ENCODE results near the gene RAD51B.

DNA sequence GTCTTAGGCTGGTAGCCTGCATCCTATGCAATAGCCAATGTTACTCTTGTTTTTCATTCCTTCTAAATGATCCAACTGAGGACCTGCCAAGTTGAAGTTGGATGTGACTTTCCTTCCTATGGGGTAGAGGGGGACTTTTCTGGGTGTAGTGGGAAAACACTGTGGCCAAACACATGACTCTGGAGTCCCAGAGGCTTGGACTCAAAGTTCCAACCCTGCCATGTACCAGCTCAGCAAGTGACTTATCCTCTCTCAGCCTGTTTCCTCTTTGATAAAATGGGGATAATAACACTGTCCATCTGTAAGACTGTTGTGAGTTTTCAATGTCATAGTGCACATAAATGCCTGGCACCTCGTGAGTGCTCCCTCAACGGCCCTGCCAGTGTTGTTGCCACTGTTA lies 876.3 kb downstream of the RAD51B start:
- TF ChIP-seq POLR2AphosphoS5 (IDR thresholded peaks at IDR 0.05) (no peak), POLR2A (IDR thresholded peaks at IDR 0.05) (no peak), EP300 (IDR thresholded peaks at IDR 0.05) (no peak)
- TF ChIP-seq, protein P1, sequence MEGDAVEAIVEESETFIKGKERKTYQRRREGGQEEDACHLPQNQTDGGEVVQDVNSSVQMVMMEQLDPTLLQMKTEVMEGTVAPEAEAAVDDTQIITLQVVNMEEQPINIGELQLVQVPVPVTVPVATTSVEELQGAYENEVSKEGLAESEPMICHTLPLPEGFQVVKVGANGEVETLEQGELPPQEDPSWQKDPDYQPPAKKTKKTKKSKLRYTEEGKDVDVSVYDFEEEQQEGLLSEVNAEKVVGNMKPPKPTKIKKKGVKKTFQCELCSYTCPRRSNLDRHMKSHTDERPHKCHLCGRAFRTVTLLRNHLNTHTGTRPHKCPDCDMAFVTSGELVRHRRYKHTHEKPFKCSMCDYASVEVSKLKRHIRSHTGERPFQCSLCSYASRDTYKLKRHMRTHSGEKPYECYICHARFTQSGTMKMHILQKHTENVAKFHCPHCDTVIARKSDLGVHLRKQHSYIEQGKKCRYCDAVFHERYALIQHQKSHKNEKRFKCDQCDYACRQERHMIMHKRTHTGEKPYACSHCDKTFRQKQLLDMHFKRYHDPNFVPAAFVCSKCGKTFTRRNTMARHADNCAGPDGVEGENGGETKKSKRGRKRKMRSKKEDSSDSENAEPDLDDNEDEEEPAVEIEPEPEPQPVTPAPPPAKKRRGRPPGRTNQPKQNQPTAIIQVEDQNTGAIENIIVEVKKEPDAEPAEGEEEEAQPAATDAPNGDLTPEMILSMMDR (IDR thresholded peaks at IDR 0.05) = no peak
